ENCODE measurements around the gene ZNF205. TPM values are rescaled to one million over a fixed set of nuclear protein-coding genes. Genes with fewer than 3 reads are reported as not detected.

Gene ZNF205
- total RNA-seq, 1 experiment from 2014 or later = 17.4 TPM

- intact Hi-C loops (cut with micrococcal nuclease; ENCODE audit: unreplicated experiment) = no loop called here
- Histone ChIP-seq H3K79me2 (ENCODE audit: low read depth) (no peaks in the 10 kb centered on the region), H4K20me1 (ENCODE audit: insufficient read depth) (no peaks in the 10 kb centered on the region), H3K9me2 (ENCODE audit: insufficient read depth) (no peaks in the 10 kb centered on the region), H3K27me3 (ENCODE audit: insufficient read depth, low read depth) (no peaks in the 10 kb centered on the region), H3K27ac (no peak overlapping the region), H3F3A (ENCODE audit: insufficient read depth, low read depth) (no peaks in the 10 kb centered on the region), H3K9me3 (ENCODE audit: insufficient read depth, low read depth) (no peaks in the 10 kb centered on the region), H3K4me3 (no peak overlapping the region), H2AFZ (no peak overlapping the region), H3K4me1 (replicated peaks; ENCODE audit: insufficient read depth) (no peaks in the 10 kb centered on the region), H3K4me2 (no peak overlapping the region), H3K36me3 (ENCODE audit: low read depth) (no peaks in the 10 kb centered on the region)
- CTCF ChIA-PET = no interaction called here
- peak in 1 of 2 experiments; percentile 5 for DNase-seq
- POLR2A ChIA-PET (ENCODE audit: unreplicated experiment) = no interaction called here
- no peak for TF ChIP-seq CTCF (conservative IDR thresholded peaks at IDR 0.05)
- TF ChIP-seq EZH2 (IDR thresholded peaks at IDR 0.05; ENCODE audit: low read depth) = no peak
- no TSS peak for BruUV-seq (replicated peaks)
These were observed 30.4 kb downstream of the ZNF205 start for GRCh38 chr16:3142770-3143169.

- no peaks in the 10 kb centered on the region for H3K4me1 ChIP-seq (replicated peaks; ENCODE audit: insufficient read depth)
- no TSS peak for BruUV-seq (replicated peaks)
- no peaks in the 10 kb centered on the region for H3K9me3 ChIP-seq (ENCODE audit: insufficient read depth, low read depth)
- H3F3A ChIP-seq (ENCODE audit: insufficient read depth, low read depth) = no peaks in the 10 kb centered on the region
- TF ChIP-seq CTCF (conservative IDR thresholded peaks at IDR 0.05) (no peak), EZH2 (IDR thresholded peaks at IDR 0.05; ENCODE audit: low read depth) (no peak)
- H3K4me3 ChIP-seq = no peak overlapping the region
- H3K9me2 ChIP-seq (ENCODE audit: insufficient read depth) = no peaks in the 10 kb centered on the region
- DNase-seq = peak in 1 of 2 experiments; percentile 17
- H4K20me1 ChIP-seq (ENCODE audit: insufficient read depth) = no peaks in the 10 kb centered on the region
- CTCF ChIA-PET = no interaction called here
- intact Hi-C loops (cut with micrococcal nuclease; ENCODE audit: unreplicated experiment) = no loop called here
- no peaks in the 10 kb centered on the region for H3K79me2 ChIP-seq (ENCODE audit: low read depth)
- H3K27ac ChIP-seq = no peak overlapping the region
- no peak overlapping the region for H2AFZ ChIP-seq
- no peak overlapping the region for H3K4me2 ChIP-seq
- no peaks in the 10 kb centered on the region for H3K36me3 ChIP-seq (ENCODE audit: low read depth)
- POLR2A ChIA-PET (ENCODE audit: unreplicated experiment) = no interaction called here
- no peaks in the 10 kb centered on the region for H3K27me3 ChIP-seq (ENCODE audit: insufficient read depth, low read depth)
These were observed 30.8 kb downstream of the ZNF205 start for GRCh38 chr16:3143189-3143588.

- H3K27ac ChIP-seq = no peak overlapping the region
- no peak overlapping the region for H2AFZ ChIP-seq
- intact Hi-C loops (cut with micrococcal nuclease; ENCODE audit: unreplicated experiment) = no loop called here
- no peaks in the 10 kb centered on the region for H3F3A ChIP-seq (ENCODE audit: insufficient read depth, low read depth)
- H4K20me1 ChIP-seq (ENCODE audit: insufficient read depth) = no peaks in the 10 kb centered on the region
- POLR2A ChIA-PET (ENCODE audit: unreplicated experiment) = interaction anchor here (0.6 kb wide), 1 partner anchor 36 kb away, joined by 6 read pairs; no protein-coding TSS in a partner anchor
- BruUV-seq (replicated peaks) = no TSS peak
- H3K4me2 ChIP-seq = no peak overlapping the region
- H3K4me1 ChIP-seq (replicated peaks; ENCODE audit: insufficient read depth) = no peaks in the 10 kb centered on the region
- H3K9me2 ChIP-seq (ENCODE audit: insufficient read depth) = no peaks in the 10 kb centered on the region
- H3K9me3 ChIP-seq (ENCODE audit: insufficient read depth, low read depth) = no peaks in the 10 kb centered on the region
- H3K36me3 ChIP-seq (ENCODE audit: low read depth) = no peaks in the 10 kb centered on the region
- DNase-seq = peak in 1 of 2 experiments; percentile 5
- no peak for TF ChIP-seq EZH2 (IDR thresholded peaks at IDR 0.05; ENCODE audit: low read depth)
- TF ChIP-seq CTCF (conservative IDR thresholded peaks at IDR 0.05) = no peak
- no peaks in the 10 kb centered on the region for H3K79me2 ChIP-seq (ENCODE audit: low read depth)
- no peaks in the 10 kb centered on the region for H3K27me3 ChIP-seq (ENCODE audit: insufficient read depth, low read depth)
- CTCF ChIA-PET = no interaction called here
- H3K4me3 ChIP-seq = no peak overlapping the region
These were observed 31.4 kb downstream of the ZNF205 start for GRCh38 chr16:3143598-3144320.
